AG08396 (cell line): ENCODE data around the gene TMEM88.

Experiments
- DNase-seq: peaks from one replicate; pipeline ENCODE4 v3.0.0; 2012; ENCODE audit warnings: low spot score, mixed read lengths

The TMEM88 gene

DNA sequence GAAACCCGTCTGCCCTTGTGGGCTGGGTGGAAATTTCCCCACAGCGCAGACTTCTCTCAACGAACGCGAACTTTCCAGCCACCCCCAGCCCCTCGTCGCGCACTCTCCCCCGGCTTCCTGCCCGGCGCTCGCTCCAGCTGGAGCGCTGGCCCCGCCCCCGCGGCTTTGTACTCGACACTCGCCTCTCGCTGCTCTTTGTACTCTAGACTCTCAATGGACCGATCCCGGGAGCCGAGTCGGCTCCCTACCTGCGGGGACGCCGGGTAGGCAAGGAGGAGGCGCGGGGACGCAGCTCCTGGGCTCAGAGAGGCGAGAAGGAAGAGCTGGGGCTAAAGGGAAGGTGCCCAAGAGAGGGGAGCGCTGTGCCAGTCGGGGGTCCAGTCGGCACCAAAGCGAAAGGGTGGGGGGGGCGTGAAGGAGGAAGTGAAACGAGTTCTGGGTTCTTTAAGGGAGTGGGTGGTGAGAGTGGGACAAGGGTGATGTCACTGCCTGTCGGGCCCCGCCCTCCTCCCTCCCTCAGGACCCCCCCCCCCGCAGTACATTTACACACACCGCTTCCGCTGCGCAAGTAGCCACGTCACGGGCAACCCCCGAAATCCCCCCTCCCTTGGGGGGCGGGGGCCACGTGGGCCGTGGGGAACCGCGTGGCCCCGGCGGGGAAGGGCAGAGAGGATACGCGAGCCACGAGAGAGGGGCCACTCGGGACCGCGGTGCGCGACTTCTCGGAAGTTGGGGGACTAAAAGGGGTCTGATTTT is 11.2 kb upstream of the TMEM88 start:
- peak; percentile 84 for DNase-seq

DNA sequence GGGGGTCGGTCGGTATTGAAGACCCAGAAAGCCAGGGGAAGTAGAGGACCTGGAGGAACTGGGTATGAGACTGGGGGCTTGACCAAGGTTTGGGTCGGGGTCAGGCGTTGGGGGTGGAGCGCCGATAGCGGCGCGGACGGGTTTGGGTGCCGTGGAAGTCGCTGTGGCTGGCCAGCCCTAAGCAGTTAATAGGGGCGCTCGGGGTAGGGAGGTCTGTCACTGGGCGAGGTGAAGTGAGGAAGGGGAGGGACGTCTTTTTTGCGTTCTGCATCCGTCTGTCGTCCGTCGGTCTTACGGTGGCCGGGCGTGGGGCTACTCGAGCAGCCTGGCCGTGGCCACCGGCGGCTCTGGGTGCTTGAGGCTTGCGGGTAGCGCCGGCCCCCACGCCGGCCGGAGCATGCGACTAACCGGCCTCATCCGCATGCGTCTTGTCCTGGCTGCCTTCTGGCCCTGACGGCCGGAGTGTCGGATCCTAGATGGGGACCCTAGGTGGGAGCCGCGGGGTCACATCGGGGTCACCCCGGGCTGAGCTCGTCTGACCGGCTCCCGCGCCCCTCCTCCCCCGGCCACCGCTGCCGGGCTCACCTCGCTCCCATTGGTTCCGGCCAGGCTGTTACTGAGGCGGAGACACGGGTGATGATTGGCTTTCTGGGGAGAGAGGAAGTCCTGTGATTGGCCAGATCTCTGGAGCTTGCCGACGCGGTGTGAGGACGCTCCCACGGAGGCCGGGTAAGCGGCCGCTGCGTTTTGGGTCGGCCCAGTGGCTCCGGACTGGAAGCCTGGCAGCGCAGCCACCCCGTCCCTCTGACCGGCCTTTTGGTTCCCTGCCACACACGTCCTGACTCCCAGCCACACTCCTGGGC is 10.3 kb upstream of the TMEM88 start:
- peak; percentile 96 for DNase-seq

GRCh38 chr17:7845359-7846062 is 9.4 kb upstream of the TMEM88 start:
- no peak for DNase-seq

- no peak for DNase-seq
Observed at GRCh38 chr17:7846063-7846735, 8.7 kb upstream of the TMEM88 start.

DNA sequence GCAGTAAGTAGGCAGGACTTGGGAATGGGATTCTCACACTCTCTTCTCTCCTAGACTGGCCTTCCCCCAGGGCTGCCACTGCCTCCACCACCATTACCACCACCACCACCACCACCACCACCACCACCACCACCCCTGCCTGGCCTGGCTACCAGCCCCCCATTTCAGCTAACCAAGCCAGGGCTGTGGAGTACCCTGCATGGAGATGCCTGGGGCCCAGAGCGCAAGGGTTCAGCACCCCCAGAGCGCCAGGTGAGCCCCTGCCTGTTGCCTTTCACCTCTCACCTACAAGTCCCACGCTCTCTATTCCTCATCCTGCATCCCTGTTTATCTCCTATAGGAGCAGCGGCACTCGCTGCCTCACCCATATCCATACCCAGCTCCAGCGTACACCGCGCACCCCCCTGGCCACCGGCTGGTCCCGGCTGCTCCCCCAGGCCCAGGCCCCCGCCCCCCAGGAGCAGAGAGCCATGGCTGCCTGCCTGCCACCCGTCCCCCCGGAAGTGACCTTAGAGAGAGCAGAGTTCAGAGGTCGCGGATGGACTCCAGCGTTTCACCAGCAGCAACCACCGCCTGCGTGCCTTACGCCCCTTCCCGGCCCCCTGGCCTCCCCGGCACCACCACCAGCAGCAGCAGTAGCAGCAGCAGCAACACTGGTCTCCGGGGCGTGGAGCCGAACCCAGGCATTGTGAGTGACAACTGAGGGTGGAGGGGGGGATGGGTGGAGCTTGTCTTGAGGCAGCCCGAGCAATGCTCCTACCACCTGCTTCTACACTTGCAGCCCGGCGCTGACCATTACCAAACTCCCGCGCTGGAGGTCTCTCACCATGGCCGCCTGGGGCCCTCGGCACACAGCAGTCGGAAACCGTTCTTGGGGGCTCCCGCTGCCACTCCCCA is 7.9 kb upstream of the TMEM88 start:
- no peak for DNase-seq

DNA sequence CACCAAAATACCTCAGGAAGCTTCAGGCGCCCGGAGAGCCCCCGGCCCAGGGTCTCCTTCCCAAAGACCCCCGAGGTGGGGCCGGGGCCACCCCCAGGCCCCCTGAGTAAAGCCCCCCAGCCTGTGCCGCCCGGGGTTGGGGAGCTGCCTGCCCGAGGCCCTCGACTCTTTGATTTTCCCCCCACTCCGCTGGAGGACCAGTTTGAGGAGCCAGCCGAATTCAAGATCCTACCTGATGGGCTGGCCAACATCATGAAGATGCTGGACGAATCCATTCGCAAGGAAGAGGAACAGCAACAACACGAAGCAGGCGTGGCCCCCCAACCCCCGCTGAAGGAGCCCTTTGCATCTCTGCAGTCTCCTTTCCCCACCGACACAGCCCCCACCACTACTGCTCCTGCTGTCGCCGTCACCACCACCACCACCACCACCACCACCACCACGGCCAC is 6.7 kb upstream of the TMEM88 start:
- no peak for DNase-seq

DNA sequence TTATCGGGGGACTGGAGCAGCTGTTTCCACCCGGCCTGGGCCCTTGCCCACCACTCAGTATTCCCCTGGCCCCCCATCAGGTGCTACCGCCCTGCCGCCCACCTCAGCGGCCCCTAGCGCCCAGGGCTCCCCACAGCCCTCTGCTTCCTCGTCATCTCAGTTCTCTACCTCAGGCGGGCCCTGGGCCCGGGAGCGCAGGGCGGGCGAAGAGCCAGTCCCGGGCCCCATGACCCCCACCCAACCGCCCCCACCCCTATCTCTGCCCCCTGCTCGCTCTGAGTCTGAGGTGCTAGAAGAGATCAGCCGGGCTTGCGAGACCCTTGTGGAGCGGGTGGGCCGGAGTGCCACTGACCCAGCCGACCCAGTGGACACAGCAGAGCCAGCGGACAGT is 6.1 kb upstream of the TMEM88 start:
- no peak for DNase-seq

DNA sequence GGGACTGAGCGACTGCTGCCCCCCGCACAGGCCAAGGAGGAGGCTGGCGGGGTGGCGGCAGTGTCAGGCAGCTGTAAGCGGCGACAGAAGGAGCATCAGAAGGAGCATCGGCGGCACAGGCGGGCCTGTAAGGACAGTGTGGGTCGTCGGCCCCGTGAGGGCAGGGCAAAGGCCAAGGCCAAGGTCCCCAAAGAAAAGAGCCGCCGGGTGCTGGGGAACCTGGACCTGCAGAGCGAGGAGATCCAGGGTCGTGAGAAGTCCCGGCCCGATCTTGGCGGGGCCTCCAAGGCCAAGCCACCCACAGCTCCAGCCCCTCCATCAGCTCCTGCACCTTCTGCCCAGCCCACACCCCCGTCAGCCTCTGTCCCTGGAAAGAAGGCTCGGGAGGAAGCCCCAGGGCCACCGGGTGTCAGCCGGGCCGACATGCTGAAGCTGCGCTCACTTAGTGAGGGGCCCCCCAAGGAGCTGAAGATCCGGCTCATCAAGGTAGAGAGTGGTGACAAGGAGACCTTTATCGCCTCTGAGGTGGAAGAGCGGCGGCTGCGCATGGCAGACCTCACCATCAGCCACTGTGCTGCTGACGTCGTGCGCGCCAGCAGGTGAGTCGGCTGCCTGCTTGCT is 5.6 kb upstream of the TMEM88 start:
- DNase-seq = no peak

DNA sequence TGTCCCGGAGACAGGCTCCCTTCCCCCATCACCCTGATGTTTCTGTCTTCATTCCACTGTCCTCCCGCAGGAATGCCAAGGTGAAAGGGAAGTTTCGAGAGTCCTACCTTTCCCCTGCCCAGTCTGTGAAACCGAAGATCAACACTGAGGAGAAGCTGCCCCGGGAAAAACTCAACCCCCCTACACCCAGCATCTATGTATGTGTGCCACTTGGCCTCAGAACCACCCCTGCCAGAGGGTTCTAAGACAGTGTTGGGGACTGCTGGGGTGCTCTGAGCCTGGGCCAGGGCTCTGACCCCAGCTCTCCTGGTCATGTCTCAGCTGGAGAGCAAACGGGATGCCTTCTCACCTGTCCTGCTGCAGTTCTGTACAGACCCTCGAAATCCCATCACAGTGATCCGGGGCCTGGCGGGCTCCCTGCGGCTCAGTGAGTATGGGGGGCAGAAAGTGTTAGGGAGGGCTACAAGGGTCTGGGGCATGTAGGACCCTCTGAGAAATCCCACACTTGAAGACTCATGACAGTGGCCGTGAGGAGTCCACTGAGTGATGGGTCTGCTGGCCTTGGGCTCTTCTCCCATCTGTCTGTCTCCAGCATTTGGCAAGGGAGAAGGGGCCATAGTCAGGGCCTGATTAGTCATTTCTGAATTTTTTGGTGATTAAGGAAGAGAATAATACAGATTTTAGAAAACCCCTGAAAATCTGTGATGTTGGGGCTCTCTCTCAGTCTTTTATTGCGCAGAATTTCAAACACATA is 4.9 kb upstream of the TMEM88 start:
- no peak for DNase-seq

GRCh38 chr17:7850701-7851437 is 4.0 kb upstream of the TMEM88 start:
- DNase-seq = no peak

GRCh38 chr17:7851438-7852261 is 3.2 kb upstream of the TMEM88 start:
- DNase-seq = peak; percentile 92

DNA sequence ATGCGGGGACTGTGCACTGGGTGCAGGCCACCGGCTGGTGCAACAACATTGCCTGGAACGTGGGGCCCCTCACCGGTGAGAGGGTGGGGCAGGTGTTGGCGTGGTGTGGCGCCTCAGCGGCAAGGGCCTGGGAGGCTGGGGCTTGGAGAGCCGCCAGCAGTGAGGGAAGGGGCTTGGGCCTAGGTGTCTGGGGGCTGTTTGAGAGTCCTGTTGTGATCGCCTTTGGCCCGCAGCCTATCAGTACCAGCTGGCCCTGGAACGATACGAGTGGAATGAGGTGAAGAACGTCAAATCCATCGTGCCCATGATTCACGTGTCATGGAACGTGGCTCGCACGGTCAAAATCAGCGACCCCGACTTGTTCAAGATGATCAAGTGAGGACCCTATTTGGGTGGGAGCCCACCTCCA is 2.6 kb upstream of the TMEM88 start:
- DNase-seq = no peak

DNA sequence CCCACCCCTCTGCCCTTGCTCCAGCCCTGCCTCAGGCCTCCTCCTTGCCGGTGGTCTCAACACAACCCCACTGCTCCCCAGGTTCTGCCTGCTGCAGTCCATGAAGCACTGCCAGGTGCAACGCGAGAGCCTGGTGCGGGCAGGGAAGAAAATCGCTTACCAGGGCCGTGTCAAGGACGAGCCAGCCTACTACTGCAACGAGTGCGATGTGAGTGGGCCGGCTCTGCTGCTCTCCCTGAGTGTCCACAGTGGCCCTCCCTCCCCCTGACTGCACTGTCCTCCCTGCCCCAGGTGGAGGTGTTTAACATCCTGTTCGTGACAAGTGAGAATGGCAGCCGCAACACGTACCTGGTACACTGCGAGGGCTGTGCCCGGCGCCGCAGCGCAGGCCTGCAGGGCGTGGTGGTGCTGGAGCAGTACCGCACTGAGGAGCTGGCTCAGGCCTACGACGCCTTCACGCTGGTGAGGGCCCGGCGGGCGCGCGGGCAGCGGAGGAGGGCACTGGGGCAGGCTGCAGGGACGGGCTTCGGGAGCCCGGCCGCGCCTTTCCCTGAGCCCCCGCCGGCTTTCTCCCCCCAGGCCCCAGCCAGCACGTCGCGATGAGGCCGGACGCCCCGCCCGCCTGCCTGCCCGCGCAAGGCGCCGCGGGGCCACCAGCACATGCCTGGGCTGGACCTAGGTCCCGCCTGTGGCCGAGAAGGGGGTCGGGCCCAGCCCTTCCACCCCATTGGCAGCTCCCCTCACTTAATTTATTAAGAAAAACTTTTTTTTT is 1.8 kb upstream of the TMEM88 start:
- DNase-seq = no peak

DNA sequence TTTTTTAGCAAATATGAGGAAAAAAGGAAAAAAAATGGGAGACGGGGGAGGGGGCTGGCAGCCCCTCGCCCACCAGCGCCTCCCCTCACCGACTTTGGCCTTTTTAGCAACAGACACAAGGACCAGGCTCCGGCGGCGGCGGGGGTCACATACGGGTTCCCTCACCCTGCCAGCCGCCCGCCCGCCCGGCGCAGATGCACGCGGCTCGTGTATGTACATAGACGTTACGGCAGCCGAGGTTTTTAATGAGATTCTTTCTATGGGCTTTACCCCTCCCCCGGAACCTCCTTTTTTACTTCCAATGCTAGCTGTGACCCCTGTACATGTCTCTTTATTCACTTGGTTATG is 1.2 kb upstream of the TMEM88 start:
- no peak for DNase-seq

GRCh38 chr17:7854078-7854777 is 638 bp upstream of the TMEM88 start:
- DNase-seq = no peak

DNA sequence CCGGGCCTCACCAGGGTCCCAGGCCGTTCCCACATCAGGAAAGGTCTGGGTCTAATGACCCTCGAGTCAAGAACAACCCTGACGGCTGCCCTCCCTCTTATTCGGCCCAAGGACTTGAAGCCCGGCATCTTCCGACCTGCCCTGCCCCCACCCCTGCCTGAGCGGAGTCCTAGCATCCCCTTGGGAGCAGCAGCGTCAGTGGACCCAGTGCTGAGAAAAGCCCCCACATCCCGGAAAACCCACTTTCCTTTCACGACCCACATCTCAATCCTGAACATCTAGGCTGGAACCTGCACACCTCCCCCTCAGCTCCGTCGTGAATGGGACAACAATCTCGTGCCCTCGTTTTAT is 769 bp downstream of the TMEM88 start:
- no peak for DNase-seq
